PC-9 (cell line): ENCODE measurements around the gene GOLGA3. TPM values are rescaled to one million over a fixed set of nuclear protein-coding genes. Genes with fewer than 3 reads are reported as not detected.

Experiments
- BruUV-seq: library from RNA; stranded (reverse); fragments of 400-500 nt; replicated peaks from 2 replicates; lab custom pipeline; 2021; lab: Mats Ljungman, UMichigan
- CTCF ChIA-PET: fragments of 300-600 bp; sonication (Branson Sonifier 250); formaldehyde crosslinking; loops from one replicate; lab custom pipeline; 2022; ENCODE audit warnings: antibody characterized with exemption; lab: Charles Lee
- POLR2A ChIA-PET: fragments of 300-600 bp; sonication (Branson Sonifier 250); formaldehyde crosslinking; loops from one replicate; lab custom pipeline; 2022; ENCODE audit warnings: antibody characterized with exemption; ENCODE audit not compliant: unreplicated experiment; lab: Charles Lee
- DNase-seq, 2 experiments: peaks; one replicate each; pipeline versions ENCODE4 v3.0.0 to v3.0.0-alpha.2; 2015 to 2022; ENCODE audit warnings: mixed read lengths in 1 of 2
- H2AFZ ChIP-seq: fragments of 200-600 bp; sonication (generic); 2 replicates; pipeline ENCODE4 v1.8.1; 2017; ENCODE audit warnings: antibody characterized with exemption
- H3F3A ChIP-seq: fragments of 200-600 bp; sonication (generic); 2 replicates; pipeline ENCODE4 v1.8.1; 2017; ENCODE audit warnings: antibody characterized with exemption, mild to moderate bottlenecking, low read depth; ENCODE audit not compliant: insufficient read depth
- H3K27ac ChIP-seq: fragments of 200-600 bp; sonication (generic); 2 replicates; pipeline ENCODE4 v1.6.1; 2016; ENCODE audit warnings: mixed run types
- H3K27me3 ChIP-seq: fragments of 200-600 bp; sonication (generic); 2 replicates; pipeline ENCODE4 v1.6.1; 2016; ENCODE audit warnings: low read depth, mixed run types; ENCODE audit not compliant: insufficient read depth
- H3K36me3 ChIP-seq: fragments of 200-600 bp; sonication (generic); 2 replicates; pipeline ENCODE4 v1.6.1; 2016; ENCODE audit warnings: low read depth, mixed run types
- H3K4me1 ChIP-seq: fragments of 200-600 bp; sonication (generic); replicated peaks from 2 replicates; pipeline ENCODE4 v1.6.1; 2016; ENCODE audit warnings: mixed run types; ENCODE audit not compliant: insufficient read depth
- H3K4me2 ChIP-seq: fragments of 200-600 bp; sonication (generic); 2 replicates; pipeline ENCODE4 v1.6.1; 2017; ENCODE audit warnings: mixed run types
- H3K4me3 ChIP-seq: fragments of 200-600 bp; sonication (generic); 2 replicates; pipeline ENCODE4 v1.6.1; 2016; ENCODE audit warnings: mixed run types
- H3K79me2 ChIP-seq: fragments of 200-600 bp; sonication (generic); 2 replicates; pipeline ENCODE4 v1.6.1; 2017; ENCODE audit warnings: low read depth, mixed run types
- H3K9me2 ChIP-seq: fragments of 200-600 bp; sonication (generic); 2 replicates; pipeline ENCODE4 v1.8.1; 2017; ENCODE audit warnings: mild to moderate bottlenecking; ENCODE audit not compliant: insufficient read depth
- H3K9me3 ChIP-seq: fragments of 200-600 bp; sonication (generic); 2 replicates; pipeline ENCODE4 v1.8.1; 2016; ENCODE audit warnings: low read depth; ENCODE audit not compliant: insufficient read depth
- H4K20me1 ChIP-seq: fragments of 200-600 bp; sonication (generic); 2 replicates; pipeline ENCODE4 v1.8.1; 2017; ENCODE audit not compliant: insufficient read depth
- EZH2 ChIP-seq: fragments of 200-600 bp; sonication (generic); IDR thresholded peaks from 2 replicates; pipeline ENCODE4 v1.8.0; 2017; ENCODE audit warnings: antibody characterized with exemption, low read depth
- intact Hi-C: fragments of 100-400 bp; cut with micrococcal nuclease; formaldehyde crosslinking; loops from one replicate; pipeline ENCODE4 v1.10.0; 2022; ENCODE audit not compliant: unreplicated experiment
- total RNA-seq: library from RNA; stranded (reverse); gene quantifications from 2 replicates; pipeline ENCODE4 v1.2.3, GENCODE V29; 2021
- TF ChIP-seq, protein P1 (sequence below): fragments of 200-600 bp; sonication (generic); conservative IDR thresholded peaks from 2 replicates; pipeline ENCODE4 v1.6.1; 2017; ENCODE audit warnings: mixed run types, antibody characterized with exemption, mild to moderate bottlenecking, moderate library complexity

The GOLGA3 gene
- total RNA-seq, 1 experiment from 2014 or later: 69.3 TPM

DNA sequence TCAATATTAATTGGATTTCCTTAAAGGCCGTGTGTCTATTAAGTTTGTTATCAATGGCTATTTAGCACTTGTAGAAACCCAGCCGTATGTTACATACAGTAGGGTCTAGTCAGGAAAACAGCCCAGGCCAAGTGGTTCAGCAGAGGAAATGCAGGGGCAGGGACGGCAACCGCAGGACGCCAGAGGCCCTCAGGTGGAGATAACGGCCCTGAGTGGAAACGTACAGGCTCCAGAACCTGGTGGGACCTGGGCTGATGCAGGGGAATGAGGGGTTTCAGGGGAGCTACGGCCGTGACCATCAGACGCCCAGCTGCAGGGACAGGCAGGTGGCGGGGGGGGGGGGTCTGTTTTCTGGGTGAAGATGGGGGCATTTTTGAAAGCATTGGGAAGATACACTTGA is 63.3 kb downstream of the GOLGA3 start:
- CTCF ChIA-PET: no interaction called here
- Histone ChIP-seq H3K9me2 (no peaks in the 10 kb centered on the region), H3K79me2 (peaks cover 17% of the 10 kb centered on the region), H3K27me3 (no peaks in the 10 kb centered on the region), H3K4me3 (no peak overlapping the region), H3K36me3 (no peaks in the 10 kb centered on the region), H3K4me1 (peaks cover under 1% of the 10 kb centered on the region; the same call in 1 of the 2 replicates), H4K20me1 (peaks cover under 1% of the 10 kb centered on the region; the same call in 1 of the 2 replicates), H2AFZ (no peak overlapping the region), H3K27ac (no peak overlapping the region), H3F3A (peaks cover 30% of the 10 kb centered on the region), H3K4me2 (no peak overlapping the region), H3K9me3 (no peaks in the 10 kb centered on the region)
- intact Hi-C loops: no loop called here
- TF ChIP-seq EZH2: no peak
- TF ChIP-seq, protein P1, sequence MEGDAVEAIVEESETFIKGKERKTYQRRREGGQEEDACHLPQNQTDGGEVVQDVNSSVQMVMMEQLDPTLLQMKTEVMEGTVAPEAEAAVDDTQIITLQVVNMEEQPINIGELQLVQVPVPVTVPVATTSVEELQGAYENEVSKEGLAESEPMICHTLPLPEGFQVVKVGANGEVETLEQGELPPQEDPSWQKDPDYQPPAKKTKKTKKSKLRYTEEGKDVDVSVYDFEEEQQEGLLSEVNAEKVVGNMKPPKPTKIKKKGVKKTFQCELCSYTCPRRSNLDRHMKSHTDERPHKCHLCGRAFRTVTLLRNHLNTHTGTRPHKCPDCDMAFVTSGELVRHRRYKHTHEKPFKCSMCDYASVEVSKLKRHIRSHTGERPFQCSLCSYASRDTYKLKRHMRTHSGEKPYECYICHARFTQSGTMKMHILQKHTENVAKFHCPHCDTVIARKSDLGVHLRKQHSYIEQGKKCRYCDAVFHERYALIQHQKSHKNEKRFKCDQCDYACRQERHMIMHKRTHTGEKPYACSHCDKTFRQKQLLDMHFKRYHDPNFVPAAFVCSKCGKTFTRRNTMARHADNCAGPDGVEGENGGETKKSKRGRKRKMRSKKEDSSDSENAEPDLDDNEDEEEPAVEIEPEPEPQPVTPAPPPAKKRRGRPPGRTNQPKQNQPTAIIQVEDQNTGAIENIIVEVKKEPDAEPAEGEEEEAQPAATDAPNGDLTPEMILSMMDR: no peak
- BruUV-seq: no TSS peak
- no peak for DNase-seq
- POLR2A ChIA-PET: no interaction called here

DNA sequence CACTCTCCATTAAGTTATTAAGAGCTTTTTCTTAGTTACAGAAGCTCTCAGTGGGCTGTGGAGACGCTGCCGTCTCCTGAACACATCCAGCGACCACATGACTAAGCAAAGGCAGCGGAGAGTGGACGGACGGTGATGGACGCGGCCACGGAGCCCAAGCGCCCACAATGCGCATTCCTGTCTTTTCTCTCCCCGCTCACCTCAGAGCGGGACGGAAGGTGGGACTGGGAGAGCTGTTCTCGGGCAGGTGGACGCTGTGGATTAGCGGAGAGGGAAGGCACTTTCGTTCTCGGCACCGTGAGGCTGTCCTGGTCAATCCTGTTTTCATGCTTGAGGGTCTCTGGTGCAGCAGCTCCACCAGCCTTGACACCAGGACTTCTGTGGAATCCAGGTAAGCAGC is 64.4 kb downstream of the GOLGA3 start:
- no TSS peak for BruUV-seq
- H2AFZ ChIP-seq: no peak overlapping the region
- no peaks in the 10 kb centered on the region for H3K9me2 ChIP-seq
- ChIA-PET CTCF (no interaction called here), POLR2A (no interaction called here)
- H3K9me3 ChIP-seq: no peaks in the 10 kb centered on the region
- H3K27me3 ChIP-seq: no peaks in the 10 kb centered on the region
- peaks cover 11% of the 10 kb centered on the region for H4K20me1 ChIP-seq
- no peaks in the 10 kb centered on the region for H3K36me3 ChIP-seq
- DNase-seq: no peak
- intact Hi-C loops: no loop called here
- TF ChIP-seq, protein P1: no peak
- no peak for TF ChIP-seq EZH2
- H3K4me2 ChIP-seq: no peak overlapping the region
- H3K79me2 ChIP-seq: peaks cover 28% of the 10 kb centered on the region
- peaks cover 10% of the 10 kb centered on the region for H3K4me1 ChIP-seq
- H3K27ac ChIP-seq: no peak overlapping the region
- H3F3A ChIP-seq: peaks cover 40% of the 10 kb centered on the region
- no peak overlapping the region for H3K4me3 ChIP-seq

DNA sequence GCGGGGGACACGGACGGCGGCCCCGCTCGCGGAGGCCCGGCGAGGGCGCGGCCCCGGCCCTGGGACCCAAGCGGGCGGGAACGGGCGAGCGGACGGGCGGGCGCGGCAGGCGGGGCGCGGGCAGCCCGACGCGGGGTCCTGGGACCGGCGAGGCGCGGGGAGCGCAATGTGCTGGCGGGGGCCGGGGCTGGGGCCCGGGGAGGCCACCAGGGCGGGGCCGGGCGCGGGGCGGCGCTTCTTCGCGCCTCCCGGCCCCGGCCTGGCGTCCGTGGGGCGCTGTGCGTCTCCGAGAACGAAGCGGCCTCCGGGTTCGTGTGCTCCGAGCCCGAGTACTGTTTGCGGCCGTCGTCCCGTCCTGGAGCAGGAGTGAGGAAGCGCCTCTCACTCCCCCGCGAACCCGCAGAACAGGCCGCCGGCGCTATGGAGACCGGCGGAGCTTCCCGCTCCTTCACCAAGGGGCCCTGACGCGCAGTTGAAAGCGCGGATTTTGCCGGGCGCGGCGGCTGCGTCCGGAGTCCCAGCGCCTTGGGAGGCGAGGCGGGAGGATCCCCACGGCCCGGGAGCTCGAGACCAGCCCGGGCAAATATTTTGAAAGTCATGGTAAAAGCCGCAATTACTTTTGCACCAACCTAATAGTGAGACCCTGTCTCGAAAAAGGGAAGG is 66.6 kb downstream of the GOLGA3 start:
- peaks cover 28% of the 10 kb centered on the region for H4K20me1 ChIP-seq
- POLR2A ChIA-PET: interaction anchor here (0.7 kb wide), 2 partner anchors 15 to 60 kb away, joined by 3 to 5 read pairs; no protein-coding TSS in a partner anchor
- H3K4me2 ChIP-seq: peak overlapping the region; percentile 84
- peak; percentile 81 to 82 for DNase-seq
- TF ChIP-seq EZH2: no peak
- TF ChIP-seq, protein P1: no peak
- H3K9me3 ChIP-seq: no peaks in the 10 kb centered on the region
- peaks cover 2% of the 10 kb centered on the region for H3K36me3 ChIP-seq
- H3F3A ChIP-seq: peaks cover 35% of the 10 kb centered on the region
- H3K79me2 ChIP-seq: peaks cover 50% of the 10 kb centered on the region
- H3K27ac ChIP-seq: peak overlapping the region; percentile 79
- peak overlapping the region; percentile 85 for H3K4me3 ChIP-seq
- H2AFZ ChIP-seq: peak overlapping the region; percentile 88
- peaks cover 12% of the 10 kb centered on the region for H3K4me1 ChIP-seq
- TSS peak; percentile 34 for BruUV-seq
- CTCF ChIA-PET: no interaction called here
- intact Hi-C loops: loop anchor here (2.0 kb wide), 1 partner anchor 75 kb away; the partner anchor contains the start of genes POLE and PXMP2
- H3K27me3 ChIP-seq: no peaks in the 10 kb centered on the region
- no peaks in the 10 kb centered on the region for H3K9me2 ChIP-seq
